Measurements from ENCODE around the gene GLS.

The GLS gene

DNA sequence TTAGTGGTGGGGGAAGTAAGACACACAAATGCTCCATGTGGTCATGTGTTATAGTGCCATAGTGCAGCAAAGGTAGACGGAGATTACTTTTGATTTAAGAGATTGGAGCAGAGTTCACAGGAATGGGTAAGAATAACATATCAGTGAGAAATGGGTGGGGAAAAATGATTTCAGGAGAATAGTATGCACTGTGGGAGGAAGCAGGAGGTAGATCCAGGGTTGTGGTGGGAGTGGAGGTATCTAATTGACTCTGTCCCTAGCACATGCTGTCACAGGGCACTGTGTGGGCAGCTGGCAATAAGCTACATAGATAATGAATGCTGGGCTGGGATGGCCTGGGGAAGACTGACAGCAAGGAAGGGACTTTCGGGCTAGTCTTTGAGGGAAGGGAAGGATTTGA is 68.0 kb downstream of the GLS start:
- DNase-seq: peak; percentile 32
- H3K9me3 ChIP-seq (ENCODE audit: control insufficient read depth, low read length): no peaks in the 10 kb centered on the region
- H3K27me3 ChIP-seq (ENCODE audit: control insufficient read depth in 1 of 2, insufficient read depth in 1 of 2, low read length in 2 of 2): no peaks in the 10 kb centered on the region
- H3K4ac ChIP-seq (ENCODE audit: low read depth in 1 of 2, low read length in 2 of 2): peak overlapping the region in 1 of 2 experiments; percentile 58
- H3K4me2 ChIP-seq (ENCODE audit: low read length, poor library complexity, severe bottlenecking): no peak overlapping the region
- H4K8ac ChIP-seq (ENCODE audit: low read length): no peak overlapping the region
- no peak overlapping the region for H3K4me3 ChIP-seq (ENCODE audit: insufficient read depth in 1 of 2, low read depth in 1 of 2, low read length in 2 of 2)
- H2BK15ac ChIP-seq (ENCODE audit: low read depth, poor library complexity, severe bottlenecking): no peak overlapping the region
- peak overlapping the region; percentile 89 for H2BK5ac ChIP-seq (ENCODE audit: low read depth, low read length, poor library complexity, severe bottlenecking)
- H3K4me1 ChIP-seq (ENCODE audit: control insufficient read depth, insufficient read depth, low read depth, low read length): peaks cover 5% of the 10 kb centered on the region
- peak overlapping the region; percentile 8 for H3K9ac ChIP-seq (ENCODE audit: low read length)
- peak overlapping the region in 1 of 2 experiments; percentile 60 for H3K14ac ChIP-seq (ENCODE audit: low read length in 2 of 2)
- no peak overlapping the region for H4K91ac ChIP-seq (ENCODE audit: low read length)
- no peaks in the 10 kb centered on the region for H3K79me1 ChIP-seq (replicated peaks; ENCODE audit: low read length, poor library complexity, severe bottlenecking)
- 55% methylated on average over 2 of the region's 2 CpGs for WGBS
- peak overlapping the region in 1 of 2 experiments; percentile 63 for H2BK12ac ChIP-seq (ENCODE audit: low read length in 2 of 2)
- H2AK5ac ChIP-seq (ENCODE audit: low read length, severe bottlenecking): peak overlapping the region; percentile 79
- H3K27ac ChIP-seq (ENCODE audit: low read length, poor library complexity, severe bottlenecking): peak overlapping the region; percentile 74
- no peak overlapping the region for H3K23ac ChIP-seq (ENCODE audit: low read length in 2 of 2)
- H2BK120ac ChIP-seq (ENCODE audit: low read depth, low read length): no peak overlapping the region
- no peaks in the 10 kb centered on the region for H3K36me3 ChIP-seq (ENCODE audit: control insufficient read depth in 1 of 2, insufficient read depth in 2 of 2, low read depth in 1 of 2, low read length in 2 of 2)
- H2AFZ ChIP-seq (ENCODE audit: low read depth, low read length): no peak overlapping the region
- H3K18ac ChIP-seq (ENCODE audit: low read depth in 1 of 2, low read length in 2 of 2): peak overlapping the region; percentile 34 to 40

DNA sequence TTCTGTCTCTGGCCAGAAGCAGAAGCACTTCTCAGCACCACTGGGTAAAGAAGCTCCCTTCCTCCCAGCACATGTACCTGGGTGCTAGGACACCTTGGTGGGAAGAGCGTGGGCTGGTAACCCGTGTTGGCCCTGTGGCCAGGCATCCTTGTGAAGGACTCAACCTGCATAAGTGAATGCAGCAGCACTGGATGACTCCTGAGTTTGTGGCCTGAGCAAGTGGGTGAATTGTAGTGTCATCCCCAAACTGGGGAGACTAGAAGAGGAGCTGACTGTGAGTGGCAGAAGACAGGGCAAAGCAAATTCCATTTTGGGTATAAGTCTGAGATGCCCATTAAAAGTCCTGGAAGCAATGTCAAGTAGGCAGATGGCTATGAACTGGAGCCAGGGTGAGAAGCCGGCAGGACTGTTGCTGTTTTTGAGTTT is 70.0 kb downstream of the GLS start:
- H3K4me3 ChIP-seq (ENCODE audit: insufficient read depth in 1 of 2, low read depth in 1 of 2, low read length in 2 of 2): no peak overlapping the region
- H3K36me3 ChIP-seq (ENCODE audit: control insufficient read depth in 1 of 2, insufficient read depth in 2 of 2, low read depth in 1 of 2, low read length in 2 of 2): no peaks in the 10 kb centered on the region
- no peak overlapping the region for H3K9ac ChIP-seq (ENCODE audit: low read length)
- no peak overlapping the region for H3K14ac ChIP-seq (ENCODE audit: low read length in 2 of 2)
- no peak overlapping the region for H2AK5ac ChIP-seq (ENCODE audit: low read length, severe bottlenecking)
- H2AFZ ChIP-seq (ENCODE audit: low read depth, low read length): no peak overlapping the region
- no peaks in the 10 kb centered on the region for H3K27me3 ChIP-seq (ENCODE audit: control insufficient read depth in 1 of 2, insufficient read depth in 1 of 2, low read length in 2 of 2)
- H2BK5ac ChIP-seq (ENCODE audit: low read depth, low read length, poor library complexity, severe bottlenecking): no peak overlapping the region
- H3K79me1 ChIP-seq (replicated peaks; ENCODE audit: low read length, poor library complexity, severe bottlenecking): no peaks in the 10 kb centered on the region
- 90% methylated on average over 3 of the region's 3 CpGs for WGBS
- no peak overlapping the region for H4K8ac ChIP-seq (ENCODE audit: low read length)
- peak overlapping the region; percentile 2 for H3K27ac ChIP-seq (ENCODE audit: low read length, poor library complexity, severe bottlenecking)
- H3K4ac ChIP-seq (ENCODE audit: low read depth in 1 of 2, low read length in 2 of 2): no peak overlapping the region
- H3K23ac ChIP-seq (ENCODE audit: low read length in 2 of 2): no peak overlapping the region
- no peak overlapping the region for H2BK15ac ChIP-seq (ENCODE audit: low read depth, poor library complexity, severe bottlenecking)
- no peak overlapping the region for H2BK120ac ChIP-seq (ENCODE audit: low read depth, low read length)
- no peaks in the 10 kb centered on the region for H3K9me3 ChIP-seq (ENCODE audit: control insufficient read depth, low read length)
- no peak overlapping the region for H4K91ac ChIP-seq (ENCODE audit: low read length)
- H3K4me2 ChIP-seq (ENCODE audit: low read length, poor library complexity, severe bottlenecking): no peak overlapping the region
- no peak for DNase-seq
- no peak overlapping the region for H2BK12ac ChIP-seq (ENCODE audit: low read length in 2 of 2)
- peaks cover 5% of the 10 kb centered on the region for H3K4me1 ChIP-seq (ENCODE audit: control insufficient read depth, insufficient read depth, low read depth, low read length)
- H3K18ac ChIP-seq (ENCODE audit: low read depth in 1 of 2, low read length in 2 of 2): peak overlapping the region in 1 of 2 experiments; percentile 18

DNA sequence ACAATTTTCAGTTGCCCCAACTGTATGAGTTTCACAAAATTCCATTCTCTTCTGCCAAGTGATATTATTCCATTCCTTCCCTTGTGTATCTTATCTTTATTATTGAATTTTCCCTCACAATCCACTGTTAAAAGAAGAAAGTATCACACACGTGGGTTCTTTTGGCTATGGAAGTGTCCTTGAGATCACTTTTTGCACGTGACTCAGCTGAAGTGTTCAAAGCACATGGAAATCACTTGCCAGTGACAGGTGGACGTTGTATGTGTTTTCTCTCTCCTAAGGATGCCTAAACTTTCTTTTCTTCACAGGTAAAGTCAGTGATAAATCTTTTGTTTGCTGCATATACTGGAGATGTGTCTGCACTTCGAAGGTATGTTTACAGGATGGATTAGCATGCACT is 72.6 kb downstream of the GLS start:
- Histone ChIP-seq H3K4me2 (ENCODE audit: low read length, poor library complexity, severe bottlenecking) (no peak overlapping the region), H2BK12ac (ENCODE audit: low read length in 2 of 2) (no peak overlapping the region), H3K4ac (ENCODE audit: low read depth in 1 of 2, low read length in 2 of 2) (no peak overlapping the region), H4K8ac (ENCODE audit: low read length) (no peak overlapping the region), H3K4me3 (ENCODE audit: insufficient read depth in 1 of 2, low read depth in 1 of 2, low read length in 2 of 2) (no peak overlapping the region), H2AK5ac (ENCODE audit: low read length, severe bottlenecking) (no peak overlapping the region), H2AFZ (ENCODE audit: low read depth, low read length) (no peak overlapping the region), H3K27ac (ENCODE audit: low read length, poor library complexity, severe bottlenecking) (no peak overlapping the region), H3K23ac (ENCODE audit: low read length in 2 of 2) (no peak overlapping the region), H3K14ac (ENCODE audit: low read length in 2 of 2) (no peak overlapping the region), H3K4me1 (ENCODE audit: control insufficient read depth, insufficient read depth, low read depth, low read length) (peaks cover 5% of the 10 kb centered on the region), H3K18ac (ENCODE audit: low read depth in 1 of 2, low read length in 2 of 2) (no peak overlapping the region), H4K91ac (ENCODE audit: low read length) (no peak overlapping the region), H3K36me3 (ENCODE audit: control insufficient read depth in 1 of 2, insufficient read depth in 2 of 2, low read depth in 1 of 2, low read length in 2 of 2) (no peaks in the 10 kb centered on the region), H2BK5ac (ENCODE audit: low read depth, low read length, poor library complexity, severe bottlenecking) (no peak overlapping the region), H2BK15ac (ENCODE audit: low read depth, poor library complexity, severe bottlenecking) (no peak overlapping the region), H3K27me3 (ENCODE audit: control insufficient read depth in 1 of 2, insufficient read depth in 1 of 2, low read length in 2 of 2) (no peaks in the 10 kb centered on the region), H3K9me3 (ENCODE audit: control insufficient read depth, low read length) (no peaks in the 10 kb centered on the region), H2BK120ac (ENCODE audit: low read depth, low read length) (no peak overlapping the region), H3K9ac (ENCODE audit: low read length) (no peak overlapping the region), H3K79me1 (replicated peaks; ENCODE audit: low read length, poor library complexity, severe bottlenecking) (no peaks in the 10 kb centered on the region)
- WGBS: 84% methylated on average over 4 of the region's 4 CpGs
- DNase-seq: no peak

DNA sequence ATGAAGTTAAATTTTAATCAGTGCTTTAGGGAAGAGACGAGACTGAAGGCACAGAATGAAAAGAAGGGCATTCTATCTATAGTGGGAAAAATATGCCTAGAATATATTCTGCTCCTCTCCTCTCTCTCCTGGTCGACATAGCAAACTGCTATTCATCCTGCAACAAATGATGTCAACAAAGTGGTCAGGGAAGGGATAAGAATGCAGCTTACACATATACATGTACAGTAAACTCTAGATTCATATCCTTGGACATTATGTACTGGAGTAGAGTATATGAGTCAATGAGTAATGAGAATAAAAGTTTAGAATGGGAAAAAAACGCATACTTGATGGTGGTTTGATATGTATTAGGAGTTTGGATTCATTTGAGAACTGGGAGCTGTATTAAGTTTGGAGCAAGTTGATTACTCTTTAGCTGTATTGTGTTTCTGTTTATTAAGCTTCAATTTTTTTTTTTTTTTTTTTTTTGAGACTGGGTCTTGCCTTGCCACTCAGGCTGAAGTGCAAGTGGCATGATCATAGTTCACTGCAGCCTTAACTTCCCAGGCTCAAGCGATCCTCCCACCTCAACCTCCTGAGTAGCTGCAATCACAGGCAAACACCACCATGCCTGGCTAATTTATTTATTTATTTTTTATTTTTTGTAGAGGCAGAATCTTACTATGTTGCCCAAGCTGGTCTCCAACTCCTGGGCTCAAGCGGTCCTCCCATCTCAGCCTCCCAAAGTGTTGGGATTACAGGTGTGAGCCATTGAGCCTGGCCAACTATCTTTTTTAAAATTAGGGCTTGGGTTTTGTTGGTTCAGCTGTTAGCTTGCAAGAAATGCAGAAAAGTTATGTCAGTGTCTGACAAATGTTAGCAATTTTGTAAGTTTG is 79.5 kb downstream of the GLS start:
- H2BK15ac ChIP-seq (ENCODE audit: low read depth, poor library complexity, severe bottlenecking): no peak overlapping the region
- no peak overlapping the region for H3K14ac ChIP-seq (ENCODE audit: low read length in 2 of 2)
- H3K36me3 ChIP-seq (ENCODE audit: control insufficient read depth in 1 of 2, insufficient read depth in 2 of 2, low read depth in 1 of 2, low read length in 2 of 2): peaks cover 5 to 50% of the 10 kb centered on the region in 2 experiments
- H3K18ac ChIP-seq (ENCODE audit: low read depth in 1 of 2, low read length in 2 of 2): no peak overlapping the region
- H3K27me3 ChIP-seq (ENCODE audit: control insufficient read depth in 1 of 2, insufficient read depth in 1 of 2, low read length in 2 of 2): no peaks in the 10 kb centered on the region
- DNase-seq: peak; percentile 71
- H3K4ac ChIP-seq (ENCODE audit: low read depth in 1 of 2, low read length in 2 of 2): no peak overlapping the region
- no peak overlapping the region for H2AFZ ChIP-seq (ENCODE audit: low read depth, low read length)
- no peak overlapping the region for H3K4me3 ChIP-seq (ENCODE audit: insufficient read depth in 1 of 2, low read depth in 1 of 2, low read length in 2 of 2)
- H3K23ac ChIP-seq (ENCODE audit: low read length in 2 of 2): no peak overlapping the region
- no peak overlapping the region for H2BK12ac ChIP-seq (ENCODE audit: low read length in 2 of 2)
- peaks cover 3% of the 10 kb centered on the region for H3K4me1 ChIP-seq (ENCODE audit: control insufficient read depth, insufficient read depth, low read depth, low read length)
- no peaks in the 10 kb centered on the region for H3K79me1 ChIP-seq (replicated peaks; ENCODE audit: low read length, poor library complexity, severe bottlenecking)
- H3K4me2 ChIP-seq (ENCODE audit: low read length, poor library complexity, severe bottlenecking): no peak overlapping the region
- no peak overlapping the region for H4K8ac ChIP-seq (ENCODE audit: low read length)
- WGBS: 80% methylated on average over 2 of the region's 5 CpGs
- H3K9ac ChIP-seq (ENCODE audit: low read length): no peak overlapping the region
- H4K91ac ChIP-seq (ENCODE audit: low read length): no peak overlapping the region
- no peak overlapping the region for H2AK5ac ChIP-seq (ENCODE audit: low read length, severe bottlenecking)
- H2BK120ac ChIP-seq (ENCODE audit: low read depth, low read length): no peak overlapping the region
- no peaks in the 10 kb centered on the region for H3K9me3 ChIP-seq (ENCODE audit: control insufficient read depth, low read length)
- H3K27ac ChIP-seq (ENCODE audit: low read length, poor library complexity, severe bottlenecking): peak overlapping the region; percentile 37
- H2BK5ac ChIP-seq (ENCODE audit: low read depth, low read length, poor library complexity, severe bottlenecking): no peak overlapping the region

Measured in mesenchymal stem cell (in vitro differentiated cells and primary cell).